Cardiac fibroblast (primary cell): ENCODE data around the gene MAP3K12.
A peak's percentile ranks its signal among the peaks of the same experiment; 100 is the strongest.

Source experiments
- DNase-seq, 2 donors: peaks; one replicate each; pipeline versions ENCODE4 v3.0.0 to v3.0.0-alpha.2; 2010; ENCODE audit warnings: low read depth in 2 of 2
- H3K4me3 ChIP-seq, 2 donors: replicated peaks in 1 of 2; 1 replicate in 1 of 2; 2 replicates in 1 of 2; pipeline ENCODE4 v1.5.1; 2011; ENCODE audit warnings: low read depth in 2 of 2, low read length in 2 of 2, mild to moderate bottlenecking in 2 of 2, moderate library complexity in 1 of 2
- CTCF ChIP-seq: IDR thresholded peaks from one replicate; pipeline ENCODE4 v1.5.1; 2011; ENCODE audit warnings: low read depth, mild to moderate bottlenecking, low read length, inconsistent platforms

Gene MAP3K12

GRCh38 chr12:53492830-53493609 is 6.2 kb downstream of the MAP3K12 start:
- peak; percentile 86 to 95 for DNase-seq
- peak overlapping the region; percentile 40 to 56 for H3K4me3 ChIP-seq
- no peak for TF ChIP-seq CTCF

- DNase-seq: no peak
- peak overlapping the region; percentile 1 to 56 for H3K4me3 ChIP-seq
- TF ChIP-seq CTCF: no peak
Measured at GRCh38 chr12:53492188-53492587, 7.1 kb downstream of the MAP3K12 start.

- TF ChIP-seq CTCF: no peak
- no peak overlapping the region for H3K4me3 ChIP-seq
- no peak for DNase-seq
Measured at GRCh38 chr12:53489242-53489864, 9.9 kb downstream of the MAP3K12 start.

- TF ChIP-seq CTCF: no peak
- no peak for DNase-seq
- no peak overlapping the region for H3K4me3 ChIP-seq
Measured at GRCh38 chr12:53486736-53487487, 12.3 kb downstream of the MAP3K12 start.

- no peak for TF ChIP-seq CTCF
- DNase-seq: no peak
- no peak overlapping the region for H3K4me3 ChIP-seq
Measured at GRCh38 chr12:53485955-53486735, 13.1 kb downstream of the MAP3K12 start.

GRCh38 chr12:53484686-53485575 is 14.3 kb downstream of the MAP3K12 start:
- no peak for DNase-seq
- no peak for TF ChIP-seq CTCF
- no peak overlapping the region for H3K4me3 ChIP-seq
